ENCODE data around the gene LRRC45. TPM values are rescaled to one million over a fixed set of nuclear protein-coding genes. Genes with fewer than 3 reads are reported as not detected.

Gene LRRC45
- total RNA-seq, 4 donors from 2014 or later, result 16.7 to 18.3 (median 17.6) TPM

DNA sequence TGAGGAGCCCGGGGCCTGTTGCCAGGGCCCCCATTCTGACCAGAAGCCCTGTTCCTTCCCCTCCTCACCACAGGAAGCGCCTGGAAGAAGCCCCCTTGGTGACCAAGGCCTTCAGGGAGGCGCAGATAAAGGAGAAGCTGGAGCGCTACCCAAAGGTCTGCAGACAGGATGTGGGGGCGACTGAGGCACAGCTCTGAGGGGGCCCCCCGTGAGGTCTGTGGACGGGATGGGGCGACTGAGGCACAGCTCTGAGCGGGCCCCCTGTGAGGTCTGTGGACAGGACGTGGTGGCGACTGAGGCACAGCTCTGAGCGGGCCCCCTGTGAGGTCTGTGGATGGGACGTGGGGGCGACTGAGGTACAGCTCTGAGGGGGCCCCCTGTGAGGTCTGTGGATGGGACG lies 13.7 kb upstream of the LRRC45 start:
- TF ChIP-seq, protein P1, sequence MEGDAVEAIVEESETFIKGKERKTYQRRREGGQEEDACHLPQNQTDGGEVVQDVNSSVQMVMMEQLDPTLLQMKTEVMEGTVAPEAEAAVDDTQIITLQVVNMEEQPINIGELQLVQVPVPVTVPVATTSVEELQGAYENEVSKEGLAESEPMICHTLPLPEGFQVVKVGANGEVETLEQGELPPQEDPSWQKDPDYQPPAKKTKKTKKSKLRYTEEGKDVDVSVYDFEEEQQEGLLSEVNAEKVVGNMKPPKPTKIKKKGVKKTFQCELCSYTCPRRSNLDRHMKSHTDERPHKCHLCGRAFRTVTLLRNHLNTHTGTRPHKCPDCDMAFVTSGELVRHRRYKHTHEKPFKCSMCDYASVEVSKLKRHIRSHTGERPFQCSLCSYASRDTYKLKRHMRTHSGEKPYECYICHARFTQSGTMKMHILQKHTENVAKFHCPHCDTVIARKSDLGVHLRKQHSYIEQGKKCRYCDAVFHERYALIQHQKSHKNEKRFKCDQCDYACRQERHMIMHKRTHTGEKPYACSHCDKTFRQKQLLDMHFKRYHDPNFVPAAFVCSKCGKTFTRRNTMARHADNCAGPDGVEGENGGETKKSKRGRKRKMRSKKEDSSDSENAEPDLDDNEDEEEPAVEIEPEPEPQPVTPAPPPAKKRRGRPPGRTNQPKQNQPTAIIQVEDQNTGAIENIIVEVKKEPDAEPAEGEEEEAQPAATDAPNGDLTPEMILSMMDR (IDR thresholded peaks at IDR 0.05), result no peak
- no peak for TF ChIP-seq POLR2A (IDR thresholded peaks at IDR 0.05)
- 88 to 90% methylated on average over 11 to 15 of the region's 15 CpGs for WGBS, 2 donors
- intact Hi-C loops (cut with DNase I; ENCODE audit: low total_unique reads), result no loop called here
- no peak overlapping the region for H3K4me3 ChIP-seq (ENCODE audit: low read depth, poor library complexity, severe bottlenecking)
- no peak for DNase-seq (ENCODE audit: low spot score in 2 of 2)

DNA sequence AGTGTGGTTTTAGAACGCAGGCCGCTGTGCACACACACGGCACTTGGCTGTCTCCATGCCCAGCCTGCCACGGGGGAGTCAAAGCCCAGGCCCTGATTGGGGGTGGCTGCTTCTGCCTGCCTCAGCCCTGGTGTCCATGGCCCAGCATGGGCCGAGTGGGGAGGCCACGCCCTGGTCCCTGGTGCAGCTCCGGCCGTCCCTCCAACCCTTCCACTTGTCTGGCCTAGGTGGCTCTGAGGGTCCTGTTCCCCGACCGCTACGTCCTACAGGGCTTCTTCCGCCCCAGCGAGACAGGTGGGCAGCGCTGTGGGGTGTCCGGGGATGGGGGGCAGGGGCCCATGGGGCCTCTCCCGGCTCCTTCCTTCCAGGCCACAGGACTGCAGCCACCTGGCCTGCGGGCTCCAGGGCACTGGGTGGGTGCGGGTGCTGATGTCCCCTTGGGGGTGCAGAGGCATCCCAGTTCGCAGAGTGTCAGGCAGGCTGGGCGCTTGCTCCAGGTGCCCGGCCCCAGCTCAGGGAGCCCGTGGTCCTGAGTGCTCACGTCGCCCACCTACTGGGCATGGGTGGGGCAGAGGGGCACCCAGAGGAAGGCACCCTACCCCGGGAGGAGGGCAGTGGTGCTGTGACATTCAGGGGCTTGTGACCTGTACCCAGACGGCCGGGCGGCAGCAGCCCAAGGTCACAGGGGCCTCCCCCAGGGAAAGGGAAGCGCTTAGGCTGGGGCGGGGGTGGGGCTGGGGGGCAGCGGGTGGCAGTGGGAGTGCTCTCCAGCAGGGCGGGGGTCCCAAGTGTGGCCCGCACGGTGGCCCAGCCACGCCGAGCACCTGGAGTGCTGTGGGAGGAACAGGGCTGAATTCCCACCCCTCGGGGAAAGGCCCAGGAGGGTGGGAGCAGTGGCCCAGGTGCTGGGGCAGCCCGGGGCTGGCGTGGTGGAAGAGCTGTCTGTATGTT lies 12.3 kb upstream of the LRRC45 start:
- intact Hi-C loops (cut with DNase I; ENCODE audit: low total_unique reads), result no loop called here
- no peak overlapping the region for H3K4me3 ChIP-seq (ENCODE audit: low read depth, poor library complexity, severe bottlenecking)
- DNase-seq (ENCODE audit: low spot score in 2 of 2), result no peak
- no peak for TF ChIP-seq POLR2A (IDR thresholded peaks at IDR 0.05)
- TF ChIP-seq, protein P1 (IDR thresholded peaks at IDR 0.05), result no peak
- WGBS, 2 donors, result 92% methylated on average over 21 to 35 of the region's 39 CpGs

DNA sequence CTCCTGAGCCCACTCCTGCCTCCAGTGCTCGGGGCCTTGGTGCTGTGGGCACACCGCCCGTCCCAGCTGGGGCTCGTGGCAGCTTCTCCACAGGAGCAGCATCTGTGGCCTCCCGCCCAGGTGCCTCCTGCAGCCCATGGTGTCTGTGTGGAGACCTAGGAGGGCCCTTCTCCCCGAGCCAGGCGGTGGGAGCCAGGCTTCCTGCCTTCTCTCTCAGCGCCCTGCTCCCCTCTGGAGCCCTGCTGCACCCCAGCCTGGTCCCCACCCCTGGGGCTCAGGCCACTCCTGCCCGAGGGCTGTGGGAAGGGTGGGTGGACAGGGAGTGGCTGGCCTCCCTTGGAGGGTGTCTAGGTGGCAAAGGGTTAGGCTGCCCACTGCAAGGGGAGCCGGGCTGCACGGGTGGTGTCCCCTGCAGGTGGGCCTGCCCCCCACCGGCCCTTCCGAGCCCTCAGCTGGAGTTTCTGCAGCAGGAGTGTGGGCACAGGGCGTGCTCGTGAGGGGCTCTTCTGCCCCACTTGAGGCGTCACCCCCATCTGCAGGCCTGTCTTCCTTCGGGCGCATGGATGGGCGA lies 11.4 kb upstream of the LRRC45 start:
- no peak overlapping the region for H3K4me3 ChIP-seq (ENCODE audit: low read depth, poor library complexity, severe bottlenecking)
- no peak for DNase-seq (ENCODE audit: low spot score in 2 of 2)
- intact Hi-C loops (cut with DNase I; ENCODE audit: low total_unique reads), result no loop called here
- WGBS, 2 donors, result 93 to 94% methylated on average over 15 to 19 of the region's 19 CpGs
- no peak for TF ChIP-seq POLR2A (IDR thresholded peaks at IDR 0.05)
- TF ChIP-seq, protein P1 (IDR thresholded peaks at IDR 0.05), result no peak

DNA sequence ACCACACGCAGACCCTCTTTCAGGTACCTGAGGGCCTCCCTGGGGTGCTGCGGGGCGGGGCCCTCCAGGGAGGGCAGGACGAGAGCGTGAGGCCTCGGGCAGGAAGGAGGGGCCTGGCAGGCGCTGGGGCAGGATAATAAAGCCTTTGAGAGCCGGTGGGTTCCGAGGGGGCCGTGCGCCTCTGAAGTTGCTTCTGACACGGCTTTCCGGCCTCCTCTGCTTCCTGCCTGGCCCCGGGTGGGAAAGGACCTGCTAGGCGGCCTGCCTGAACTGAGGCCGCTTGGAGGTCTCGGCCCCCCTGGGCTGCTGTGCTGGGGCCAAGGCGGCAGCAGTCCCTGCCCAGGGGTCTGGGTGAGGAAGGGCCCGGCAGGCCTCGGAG lies 10.9 kb upstream of the LRRC45 start:
- H3K4me3 ChIP-seq (ENCODE audit: low read depth, poor library complexity, severe bottlenecking), result no peak overlapping the region
- DNase-seq (ENCODE audit: low spot score in 2 of 2), result no peak
- intact Hi-C loops (cut with DNase I; ENCODE audit: low total_unique reads), result no loop called here
- no peak for TF ChIP-seq POLR2A (IDR thresholded peaks at IDR 0.05)
- 75 to 77% methylated on average over 9 to 20 of the region's 20 CpGs for WGBS, 2 donors

DNA sequence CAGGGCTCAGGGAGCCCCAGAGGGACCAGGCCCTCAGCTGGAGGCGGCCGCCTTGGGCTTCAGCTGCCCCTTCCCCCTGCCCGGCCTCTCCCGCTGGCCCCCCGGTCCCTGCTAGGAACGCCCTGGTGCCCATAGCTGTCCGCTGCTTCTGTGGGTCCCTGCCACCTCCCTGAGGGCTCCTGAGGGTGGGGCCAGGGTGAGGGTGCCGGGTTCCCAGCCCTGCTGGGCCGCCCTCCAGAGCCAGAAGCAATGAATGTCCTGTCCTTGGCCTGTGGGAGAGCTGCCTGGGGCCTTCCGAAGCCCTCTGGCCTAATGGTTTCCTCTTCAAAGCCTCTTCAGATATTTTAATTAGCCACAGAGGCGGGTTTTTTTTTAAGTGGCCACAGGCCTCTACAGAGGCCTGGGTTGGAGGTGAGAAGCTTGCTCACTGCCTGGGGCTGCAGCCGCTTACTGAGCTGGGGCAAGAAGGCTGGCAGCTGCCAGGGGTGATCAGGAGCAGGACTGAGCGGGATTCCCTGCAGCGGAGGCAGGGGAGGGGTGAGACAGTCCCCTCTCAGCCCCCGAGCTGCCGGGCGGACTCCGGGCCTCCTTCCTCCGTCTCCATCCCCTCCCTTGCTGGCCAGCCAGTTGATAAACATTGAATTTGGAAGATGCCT lies 10.3 kb upstream of the LRRC45 start:
- H3K4me3 ChIP-seq (ENCODE audit: low read depth, poor library complexity, severe bottlenecking), result no peak overlapping the region
- TF ChIP-seq POLR2A (IDR thresholded peaks at IDR 0.05), result no peak
- TF ChIP-seq, protein P1 (IDR thresholded peaks at IDR 0.05), result no peak
- no peak for DNase-seq (ENCODE audit: low spot score in 2 of 2)
- intact Hi-C loops (cut with DNase I; ENCODE audit: low total_unique reads), result no loop called here
- 56 to 83% methylated on average over 12 to 17 of the region's 19 CpGs for WGBS, 2 donors

DNA sequence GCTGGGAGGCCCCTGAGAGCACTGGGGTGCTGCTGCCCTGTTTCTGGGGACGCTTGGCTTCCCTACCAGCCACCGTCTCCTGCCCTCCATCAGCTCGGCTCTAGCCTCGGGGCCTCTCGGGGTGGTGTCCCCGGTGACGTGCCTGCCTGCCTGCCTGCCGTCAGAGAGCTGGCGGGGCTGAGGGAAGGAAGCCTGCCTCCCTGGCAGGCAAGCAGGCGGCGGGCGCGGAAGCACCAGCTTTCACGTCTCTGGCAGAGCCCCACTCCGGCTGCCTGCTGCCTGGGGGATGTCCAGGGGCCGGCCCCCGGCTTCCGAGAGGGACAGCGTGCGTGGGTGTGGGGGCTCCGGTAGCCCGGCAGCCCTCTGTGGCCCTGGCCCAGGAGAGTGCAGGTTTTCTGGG lies 9.8 kb upstream of the LRRC45 start:
- H3K4me3 ChIP-seq (ENCODE audit: low read depth, poor library complexity, severe bottlenecking), result no peak overlapping the region
- intact Hi-C loops (cut with DNase I; ENCODE audit: low total_unique reads), result no loop called here
- no peak for DNase-seq (ENCODE audit: low spot score in 2 of 2)
- TF ChIP-seq, protein P1 (IDR thresholded peaks at IDR 0.05), result no peak
- TF ChIP-seq POLR2A (IDR thresholded peaks at IDR 0.05), result no peak
- 44 to 49% methylated on average over 12 to 21 of the region's 22 CpGs for WGBS, 2 donors
